IPS-15b (cell line): ENCODE measurements around the gene UNKL.

Experiments used
- H3K27me3 ChIP-seq: one replicate; pipeline ENCODE4 v1.6.1; 2013; ENCODE audit warnings: low read length; ENCODE audit not compliant: control insufficient read depth, insufficient read depth
- H3K36me3 ChIP-seq: one replicate; pipeline ENCODE4 v1.6.1; 2013; ENCODE audit warnings: low read length; ENCODE audit not compliant: control insufficient read depth, insufficient read depth
- H3K4me1 ChIP-seq: one replicate; pipeline ENCODE4 v1.6.1; 2013; ENCODE audit warnings: mild to moderate bottlenecking, low read length; ENCODE audit not compliant: control insufficient read depth, insufficient read depth
- H3K4me3 ChIP-seq: one replicate; pipeline ENCODE4 v1.5.1; 2013; ENCODE audit warnings: low read depth, low read length
- H3K9ac ChIP-seq: one replicate; pipeline ENCODE4 v1.6.1; 2013; ENCODE audit warnings: low read depth, mild to moderate bottlenecking, low read length
- H3K9me3 ChIP-seq: one replicate; pipeline ENCODE4 v1.6.1; 2013; ENCODE audit warnings: mild to moderate bottlenecking, low read length; ENCODE audit not compliant: control insufficient read depth, insufficient read depth

The UNKL gene

DNA sequence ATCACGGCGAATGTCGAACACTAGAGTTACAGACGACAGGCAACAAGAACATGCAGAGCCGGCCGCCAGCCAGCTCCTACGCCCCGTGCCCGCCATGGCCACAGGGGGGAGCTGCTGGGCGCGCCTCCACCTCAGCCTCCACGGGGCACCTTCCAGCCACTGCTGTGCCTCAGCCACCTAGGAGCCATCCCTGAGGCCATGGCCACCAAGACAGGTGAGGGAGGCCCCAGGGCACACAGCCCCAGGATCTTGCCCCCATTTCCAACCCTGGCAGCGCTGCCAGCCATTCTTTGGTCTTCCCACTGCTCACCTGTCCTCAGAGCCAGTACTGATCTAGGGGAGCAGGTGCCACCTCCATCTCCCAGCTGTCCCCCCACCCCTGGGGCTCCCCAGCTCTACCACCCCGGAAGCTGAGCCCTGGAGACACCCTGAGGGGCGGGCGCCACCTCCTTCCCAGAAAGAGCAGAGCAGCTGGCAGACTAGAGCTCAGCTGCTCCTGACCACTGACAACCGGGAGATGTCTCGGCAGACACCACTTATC, 50.9 kb downstream of the UNKL start:
- H3K27me3 ChIP-seq = no peaks in the 10 kb centered on the region
- no peaks in the 10 kb centered on the region for H3K9me3 ChIP-seq
- H3K4me3 ChIP-seq = no peak overlapping the region
- no peak overlapping the region for H3K9ac ChIP-seq
- no peaks in the 10 kb centered on the region for H3K4me1 ChIP-seq
- H3K36me3 ChIP-seq = peaks cover 41% of the 10 kb centered on the region

- no peaks in the 10 kb centered on the region for H3K27me3 ChIP-seq
- no peaks in the 10 kb centered on the region for H3K4me1 ChIP-seq
- H3K9me3 ChIP-seq = no peaks in the 10 kb centered on the region
- no peak overlapping the region for H3K9ac ChIP-seq
- peaks cover 41% of the 10 kb centered on the region for H3K36me3 ChIP-seq
- H3K4me3 ChIP-seq = no peak overlapping the region
These were observed 51.7 kb downstream of the UNKL start for GRCh38 chr16:1362807-1363206.

GRCh38 chr16:1361685-1362360, 52.7 kb downstream of the UNKL start:
- peaks cover 38% of the 10 kb centered on the region for H3K36me3 ChIP-seq
- no peaks in the 10 kb centered on the region for H3K27me3 ChIP-seq
- no peaks in the 10 kb centered on the region for H3K4me1 ChIP-seq

GRCh38 chr16:1357906-1358566, 56.5 kb downstream of the UNKL start:
- Histone ChIP-seq H3K9ac (no peak overlapping the region), H3K36me3 (peaks cover 12% of the 10 kb centered on the region), H3K27me3 (no peaks in the 10 kb centered on the region), H3K4me1 (no peaks in the 10 kb centered on the region), H3K4me3 (no peak overlapping the region), H3K9me3 (no peaks in the 10 kb centered on the region)

More at GRCh38 chr16:1361685-1362360, 52.7 kb downstream of the UNKL start:
- Histone ChIP-seq H3K9ac (no peak overlapping the region), H3K4me3 (no peak overlapping the region), H3K9me3 (no peaks in the 10 kb centered on the region)

DNA sequence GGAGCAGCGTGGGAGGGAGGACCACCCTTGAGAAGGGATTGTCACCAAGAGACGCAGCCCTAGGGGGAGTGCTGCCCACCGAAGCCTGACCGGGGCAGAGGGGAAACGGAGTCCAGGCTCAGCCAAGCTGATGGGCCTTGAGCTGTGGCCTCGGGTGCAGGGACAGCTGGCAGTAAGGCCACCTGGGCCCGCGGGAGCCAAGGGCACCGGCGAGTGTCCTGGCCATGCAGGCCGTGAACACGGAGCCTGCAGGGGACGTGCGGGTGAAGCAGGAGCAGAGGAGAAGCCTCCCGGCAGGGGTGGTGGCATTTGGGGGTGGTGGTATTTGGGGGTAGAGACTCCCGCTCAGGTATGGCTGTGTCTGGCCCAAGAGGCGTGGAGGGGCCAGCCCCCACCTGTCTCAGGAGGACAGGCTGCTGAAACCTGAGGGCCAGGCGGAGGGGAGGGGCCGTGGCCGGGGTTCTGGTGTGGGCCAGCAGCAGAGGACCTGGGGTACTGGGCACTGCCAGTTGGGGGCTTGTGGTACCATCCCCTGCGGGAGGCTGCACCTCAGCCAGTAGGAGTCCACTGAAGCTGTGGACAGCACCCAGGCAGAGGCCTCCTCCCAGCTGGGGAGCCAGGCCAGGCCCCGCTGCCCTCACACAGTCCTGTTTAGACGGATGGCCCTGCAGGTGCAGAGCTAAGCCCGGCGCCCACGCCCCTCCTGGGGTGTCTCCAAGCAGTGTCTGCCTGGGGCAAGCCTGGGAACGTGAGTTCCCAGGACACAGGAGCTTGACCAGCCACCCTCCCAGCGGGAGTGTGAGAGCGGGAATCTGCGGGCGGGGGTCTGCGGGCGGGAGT, 58.2 kb downstream of the UNKL start:
- Histone ChIP-seq H3K9me3 (no peaks in the 10 kb centered on the region), H3K4me3 (no peak overlapping the region), H3K9ac (no peak overlapping the region), H3K4me1 (no peaks in the 10 kb centered on the region), H3K27me3 (no peaks in the 10 kb centered on the region), H3K36me3 (no peaks in the 10 kb centered on the region)

DNA sequence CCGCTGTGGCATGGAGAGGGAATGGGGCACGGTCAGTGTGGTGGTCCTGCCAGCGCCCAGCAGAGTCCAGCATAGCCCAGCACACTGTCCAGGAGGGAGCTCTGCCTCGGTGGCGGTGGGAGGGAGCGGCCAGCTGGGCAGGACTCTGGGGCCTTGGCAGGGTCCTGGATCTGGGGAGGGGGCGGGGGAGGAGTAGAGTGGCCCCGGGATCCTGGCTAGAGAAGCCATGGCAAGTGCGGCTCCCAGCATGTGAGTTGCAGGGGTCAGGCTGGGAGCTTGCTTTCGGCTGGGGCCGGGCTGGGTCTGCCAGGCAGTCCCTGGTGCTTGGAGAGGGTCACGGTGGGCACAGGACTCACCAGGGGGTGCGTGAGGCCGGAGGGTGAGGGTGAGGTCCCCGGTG, 58.9 kb downstream of the UNKL start:
- Histone ChIP-seq H3K27me3 (no peaks in the 10 kb centered on the region), H3K9ac (no peak overlapping the region), H3K36me3 (peaks cover 6% of the 10 kb centered on the region), H3K4me1 (no peaks in the 10 kb centered on the region), H3K4me3 (no peak overlapping the region), H3K9me3 (no peaks in the 10 kb centered on the region)

- H3K9me3 ChIP-seq = no peaks in the 10 kb centered on the region
- H3K4me1 ChIP-seq = no peaks in the 10 kb centered on the region
- H3K27me3 ChIP-seq = no peaks in the 10 kb centered on the region
- no peak overlapping the region for H3K4me3 ChIP-seq
- H3K9ac ChIP-seq = no peak overlapping the region
- peaks cover 11% of the 10 kb centered on the region for H3K36me3 ChIP-seq
These were observed 59.5 kb downstream of the UNKL start for GRCh38 chr16:1354815-1355540.

DNA sequence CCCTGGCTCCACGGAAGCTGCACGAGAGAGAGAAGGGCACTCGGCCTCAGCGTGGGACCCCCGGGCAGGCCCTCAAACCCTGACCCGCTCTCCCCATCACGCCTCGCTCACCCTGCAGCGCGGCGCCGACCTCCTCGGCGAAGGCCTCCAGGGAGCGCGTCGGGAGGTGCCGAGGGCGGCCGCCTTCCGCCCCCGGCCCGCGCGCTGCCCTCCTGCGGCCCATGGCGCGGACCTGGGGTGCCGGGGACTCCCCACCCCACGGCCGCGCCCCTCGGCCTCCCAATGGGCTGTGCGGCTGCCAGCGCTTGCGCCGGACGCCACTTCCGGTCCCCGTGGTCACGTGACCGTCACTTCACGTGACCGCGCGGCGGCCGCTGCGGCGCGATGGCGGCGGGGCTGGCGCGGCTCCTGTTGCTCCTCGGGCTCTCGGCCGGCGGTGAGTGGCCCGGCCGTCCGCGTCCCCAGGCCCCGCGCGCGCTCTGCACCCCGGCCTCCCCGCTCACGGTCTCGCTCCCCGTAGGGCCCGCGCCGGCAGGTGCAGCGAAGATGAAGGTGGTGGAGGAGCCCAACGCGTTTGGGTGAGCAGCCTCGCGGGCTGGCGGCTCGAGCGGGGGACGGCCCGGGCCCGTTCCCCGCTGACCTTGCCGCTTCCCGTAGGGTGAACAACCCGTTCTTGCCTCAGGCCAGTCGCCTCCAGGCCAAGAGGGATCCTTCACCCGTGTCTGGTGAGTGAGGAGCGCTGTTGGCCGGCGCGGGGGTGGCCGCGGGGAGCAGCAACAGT, 62.7 kb downstream of the UNKL start, which contains the start of the genes GNPTG and TSR3:
Gene GNPTG (plus strand): TSS at position 350 of the 781 bp plus-strand sequence. CDS start 35 bp downstream, at position 385.
Gene TSR3 (minus strand): TSS at position 297 of the 781 bp plus-strand sequence. CDS start 74 bp downstream, at position 223.
- no peaks in the 10 kb centered on the region for H3K4me1 ChIP-seq
- H3K36me3 ChIP-seq = peaks cover 26% of the 10 kb centered on the region
- no peaks in the 10 kb centered on the region for H3K9me3 ChIP-seq
- no peaks in the 10 kb centered on the region for H3K27me3 ChIP-seq
- H3K9ac ChIP-seq = peak within 1 kb of the TSS; percentile 70
- H3K4me3 ChIP-seq = peak within 1 kb of the TSS; percentile 65

DNA sequence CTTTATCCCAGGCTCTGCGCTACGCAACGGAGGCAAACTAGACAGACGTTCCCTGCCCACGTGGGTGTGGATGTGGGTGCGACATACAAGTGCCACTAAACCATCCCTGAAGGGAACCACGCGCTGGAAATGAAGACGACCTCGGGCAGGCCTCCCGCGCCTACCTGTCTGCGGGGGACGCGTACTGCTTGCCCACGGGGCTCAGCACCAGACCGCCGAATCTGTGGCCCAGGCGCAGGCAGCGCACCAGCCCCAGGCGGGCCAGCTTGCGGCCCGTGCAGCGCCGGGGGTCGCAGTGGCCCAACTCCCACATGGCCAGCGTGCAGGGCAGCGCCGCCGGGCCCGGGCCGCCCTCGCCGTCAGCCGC, 63.3 kb downstream of the UNKL start:
- no peaks in the 10 kb centered on the region for H3K4me1 ChIP-seq
- peaks cover 26% of the 10 kb centered on the region for H3K36me3 ChIP-seq
- no peaks in the 10 kb centered on the region for H3K9me3 ChIP-seq
- H3K4me3 ChIP-seq = peak overlapping the region; percentile 65
- no peaks in the 10 kb centered on the region for H3K27me3 ChIP-seq
- peak overlapping the region; percentile 70 for H3K9ac ChIP-seq

- Histone ChIP-seq H3K27me3 (no peaks in the 10 kb centered on the region), H3K36me3 (peaks cover 26% of the 10 kb centered on the region), H3K9ac (peak overlapping the region; percentile 70)
These were observed 63.8 kb downstream of the UNKL start for GRCh38 chr16:1350691-1351090.

More at GRCh38 chr16:1350691-1351090, 63.8 kb downstream of the UNKL start:
- Histone ChIP-seq H3K4me3 (peak overlapping the region; percentile 65), H3K4me1 (no peaks in the 10 kb centered on the region), H3K9me3 (no peaks in the 10 kb centered on the region)
